ENCODE results near the gene BUD31. TPM values are rescaled to one million over a fixed set of nuclear protein-coding genes. Genes with fewer than 3 reads are reported as not detected.

BUD31 gene
- 83.1 TPM for polyA plus RNA-seq (2013)

DNA sequence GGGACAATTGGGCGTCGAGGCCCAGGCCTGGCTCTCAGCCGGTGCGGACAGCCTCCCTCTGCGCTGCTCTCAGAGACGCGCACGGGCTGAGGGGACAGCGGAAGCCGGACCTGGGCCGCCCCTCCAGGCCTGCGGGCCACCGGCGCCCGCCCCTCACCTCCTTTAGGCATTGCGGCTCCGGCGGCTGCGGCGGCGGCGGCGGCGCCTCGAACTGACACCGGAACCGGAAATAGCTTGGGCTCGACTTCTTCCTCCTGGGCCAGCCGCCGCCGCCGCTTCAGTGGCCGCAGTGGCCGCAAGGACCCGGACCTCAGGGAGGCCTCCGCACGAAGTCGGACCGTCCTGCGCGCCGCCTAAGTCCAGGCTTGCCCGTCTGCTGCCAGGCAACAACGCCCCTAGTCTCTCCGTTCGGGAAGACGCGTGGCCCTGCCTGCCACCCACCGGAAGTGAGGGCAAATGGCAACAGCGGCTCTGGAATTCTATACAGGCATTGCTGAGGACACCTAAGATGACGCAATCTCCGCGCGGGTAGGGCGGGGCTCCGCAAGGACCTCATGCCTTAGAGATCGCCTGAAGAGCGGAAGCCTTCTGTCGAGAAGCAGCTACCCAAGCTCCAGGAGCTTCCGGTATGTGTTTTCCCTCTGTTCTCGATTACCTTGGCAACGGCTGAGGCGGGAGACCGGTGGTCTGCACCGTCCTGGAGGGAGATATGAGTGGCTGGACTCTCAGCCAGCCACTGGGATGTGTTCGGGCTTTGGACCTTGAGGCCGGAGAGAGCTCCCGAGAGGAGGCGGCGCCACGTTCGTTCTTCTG lies at the start of gene BUD31, which contains the start of gene PDAP1:
Gene BUD31, plus strand, starts transcription at position 591 of the 813 bp plus-strand sequence. CDS start 2,124 bp downstream, outside the sequence.
Gene PDAP1, minus strand, starts transcription at position 219 of the 813 bp plus-strand sequence. Its CDS starts 49 bp downstream, at position 170.
- Histone ChIP-seq H3K4me1 (ENCODE audit: control extremely low read depth in 1 of 4, control insufficient read depth in 4 of 4, insufficient read depth in 4 of 4, low read length in 3 of 4) (peaks cover 22 to 33% (median 32%) of the 10 kb centered on the region in 4 experiments), H3K27ac (ENCODE audit: insufficient read depth in 1 of 2, low read depth in 1 of 2, low read length in 2 of 2, poor library complexity in 1 of 2, severe bottlenecking in 2 of 2) (peak within 1 kb of the TSS; percentile 96 to 99), H3K36me3 (ENCODE audit: control insufficient read depth in 4 of 4, insufficient read depth in 4 of 4, low read length in 3 of 4) (peaks cover 13 to 45% (median 28%) of the 10 kb centered on the region in 4 experiments), H3K27me3 (replicated peaks in 2 of 5; ENCODE audit: control insufficient read depth in 4 of 5, insufficient read depth in 5 of 5, low read length in 4 of 5) (no peaks in the 10 kb centered on the region), H3K4me3 (ENCODE audit: control insufficient read depth in 1 of 7, extremely low read depth in 1 of 7, insufficient read depth in 4 of 7, low read depth in 2 of 7, low read length in 6 of 7) (peak within 1 kb of the TSS; percentile 82 to 99 (median 94)), H3K9me3 (ENCODE audit: control extremely low read depth in 1 of 5, control insufficient read depth in 4 of 5, insufficient read depth in 2 of 5, low read depth in 1 of 5, low read length in 4 of 5) (no peaks in the 10 kb centered on the region)
- WGBS (ENCODE audit: insufficient coverage): under 1% methylated on average over 61 of the region's 72 CpGs
- DNase-seq: peak; percentile 96 to 98 (median 98)
- ChIA-PET POLR2A (interaction anchor here (0.5 to 2.0 kb wide), 9 partner anchors 12 to 721 kb away, joined by 3 to 7 read pairs (median 4); partner anchors contain the start of genes CPSF4, PTCD1 and ZNF394), CTCF (interaction anchor here (0.9 to 2.3 kb wide), 8 partner anchors 11 to 47 kb away, joined by 3 to 10 read pairs (median 4); partner anchors contain the start of gene PTCD1)

DNA sequence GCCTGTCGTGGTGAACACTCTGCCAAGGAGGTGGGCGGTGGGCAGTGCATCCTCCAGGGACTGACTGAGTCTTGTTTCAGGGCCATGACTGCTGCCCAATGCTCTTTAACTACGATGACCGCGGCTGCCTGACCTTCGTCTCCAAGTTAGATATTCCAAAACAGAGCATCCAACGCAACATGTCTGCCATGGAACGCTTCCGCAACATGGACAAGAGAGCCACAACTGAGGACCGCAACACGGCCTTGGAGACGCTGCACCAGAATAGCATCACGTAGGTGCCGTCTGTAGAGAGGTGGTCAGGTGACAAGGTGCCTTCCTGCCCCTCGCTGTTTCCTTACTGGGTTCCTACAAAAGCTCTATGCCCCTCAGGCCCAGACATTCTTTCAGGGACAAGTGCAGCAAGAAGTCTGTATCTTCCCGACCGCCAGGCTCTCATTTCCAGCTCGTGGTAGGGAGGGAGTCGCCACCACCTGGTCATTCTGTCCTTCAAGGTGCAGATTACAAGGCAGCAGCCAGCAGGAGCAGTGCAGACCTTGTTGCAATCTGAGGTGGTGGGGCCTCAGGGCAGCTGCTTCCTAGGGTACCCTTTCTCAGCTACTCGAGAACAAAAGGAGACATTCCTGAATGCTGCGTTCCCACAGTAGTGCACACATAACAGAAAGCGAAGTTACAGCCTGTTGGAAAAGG lies 49.2 kb upstream of the BUD31 start:
- no peaks in the 10 kb centered on the region for H3K27me3 ChIP-seq (replicated peaks in 2 of 5; ENCODE audit: control insufficient read depth in 4 of 5, insufficient read depth in 5 of 5, low read length in 4 of 5)
- ChIA-PET CTCF (interaction anchor here (1.3 to 1.5 kb wide), 3 partner anchors 15 to 28 kb away, joined by 3 to 4 read pairs (median 4); no protein-coding TSS in a partner anchor), POLR2A (no interaction called here)
- H3K9me3 ChIP-seq (ENCODE audit: control extremely low read depth in 1 of 5, control insufficient read depth in 4 of 5, insufficient read depth in 2 of 5, low read depth in 1 of 5, low read length in 4 of 5): no peaks in the 10 kb centered on the region
- no peak overlapping the region for H3K4me3 ChIP-seq (ENCODE audit: control insufficient read depth in 1 of 7, extremely low read depth in 1 of 7, insufficient read depth in 4 of 7, low read depth in 2 of 7, low read length in 6 of 7)
- H3K27ac ChIP-seq (ENCODE audit: insufficient read depth in 1 of 2, low read depth in 1 of 2, low read length in 2 of 2, poor library complexity in 1 of 2, severe bottlenecking in 2 of 2): no peak overlapping the region
- peaks cover 29 to 72% (median 51%) of the 10 kb centered on the region in 4 experiments for H3K36me3 ChIP-seq (ENCODE audit: control insufficient read depth in 4 of 4, insufficient read depth in 4 of 4, low read length in 3 of 4)
- no peaks in the 10 kb centered on the region for H3K4me1 ChIP-seq (ENCODE audit: control extremely low read depth in 1 of 4, control insufficient read depth in 4 of 4, insufficient read depth in 4 of 4, low read length in 3 of 4)
- no peak for DNase-seq
- 97% methylated on average over 18 of the region's 22 CpGs for WGBS (ENCODE audit: insufficient coverage)

DNA sequence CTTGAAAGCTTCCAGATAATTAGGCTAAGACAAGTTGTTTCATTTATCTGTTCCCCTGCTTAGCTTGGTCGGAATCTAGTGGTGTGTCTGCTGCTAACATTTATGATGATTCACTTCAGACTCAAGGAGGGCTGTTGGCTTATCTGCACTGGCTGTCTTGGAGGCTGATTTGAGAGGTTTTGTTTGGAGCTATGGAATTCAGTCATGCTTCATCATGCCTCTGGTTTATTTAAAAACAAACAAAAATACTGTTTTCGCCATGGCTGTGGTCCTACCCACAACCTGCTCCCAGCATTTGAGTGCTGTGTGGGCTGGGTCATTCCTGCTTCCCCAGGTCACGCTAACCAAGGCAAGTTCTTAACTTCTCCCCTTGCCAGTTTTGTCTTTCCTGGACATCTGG lies 46.0 kb upstream of the BUD31 start:
- no peak for DNase-seq
- Histone ChIP-seq H3K9me3 (ENCODE audit: control extremely low read depth in 1 of 5, control insufficient read depth in 4 of 5, insufficient read depth in 2 of 5, low read depth in 1 of 5, low read length in 4 of 5) (no peaks in the 10 kb centered on the region), H3K27me3 (replicated peaks in 2 of 5; ENCODE audit: control insufficient read depth in 4 of 5, insufficient read depth in 5 of 5, low read length in 4 of 5) (no peaks in the 10 kb centered on the region), H3K4me1 (ENCODE audit: control extremely low read depth in 1 of 4, control insufficient read depth in 4 of 4, insufficient read depth in 4 of 4, low read length in 3 of 4) (no peaks in the 10 kb centered on the region), H3K4me3 (ENCODE audit: control insufficient read depth in 1 of 7, extremely low read depth in 1 of 7, insufficient read depth in 4 of 7, low read depth in 2 of 7, low read length in 6 of 7) (no peak overlapping the region), H3K27ac (ENCODE audit: insufficient read depth in 1 of 2, low read depth in 1 of 2, low read length in 2 of 2, poor library complexity in 1 of 2, severe bottlenecking in 2 of 2) (no peak overlapping the region), H3K36me3 (ENCODE audit: control insufficient read depth in 4 of 4, insufficient read depth in 4 of 4, low read length in 3 of 4) (peaks cover 32 to 73% (median 53%) of the 10 kb centered on the region in 4 experiments)
- ChIA-PET POLR2A (no interaction called here), CTCF (interaction anchor here (1.0 to 3.1 kb wide), 4 partner anchors 10 to 47 kb away, joined by 3 to 14 read pairs (median 6); partner anchors contain the start of genes BUD31 and PDAP1)
- 100% methylated on average over 1 of the region's 3 CpGs for WGBS (ENCODE audit: insufficient coverage)

DNA sequence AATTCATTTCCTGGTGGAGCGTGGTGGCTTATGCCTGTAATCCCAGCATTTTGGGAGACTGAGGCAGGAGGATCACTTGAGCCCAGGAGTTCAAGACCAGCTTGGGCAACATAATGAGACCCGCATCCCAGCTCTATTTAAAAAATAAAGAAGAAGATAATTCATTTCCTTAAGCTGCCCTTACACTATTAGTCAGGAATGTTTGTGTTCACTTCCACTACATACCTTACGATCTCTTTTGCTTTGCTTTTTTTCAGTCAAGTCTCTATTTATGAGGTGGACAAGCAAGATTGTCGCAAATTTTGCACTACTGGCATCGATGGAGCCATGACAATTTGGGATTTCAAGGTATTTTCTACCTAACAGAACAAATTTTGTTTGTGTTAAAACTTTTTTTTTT lies 45.5 kb upstream of the BUD31 start:
- DNase-seq: no peak
- no peaks in the 10 kb centered on the region for H3K4me1 ChIP-seq (ENCODE audit: control extremely low read depth in 1 of 4, control insufficient read depth in 4 of 4, insufficient read depth in 4 of 4, low read length in 3 of 4)
- WGBS (ENCODE audit: insufficient coverage): 100% methylated on average over 3 of the region's 5 CpGs
- H3K27me3 ChIP-seq (replicated peaks in 2 of 5; ENCODE audit: control insufficient read depth in 4 of 5, insufficient read depth in 5 of 5, low read length in 4 of 5): no peaks in the 10 kb centered on the region
- peaks cover 28 to 68% (median 49%) of the 10 kb centered on the region in 4 experiments for H3K36me3 ChIP-seq (ENCODE audit: control insufficient read depth in 4 of 4, insufficient read depth in 4 of 4, low read length in 3 of 4)
- H3K9me3 ChIP-seq (ENCODE audit: control extremely low read depth in 1 of 5, control insufficient read depth in 4 of 5, insufficient read depth in 2 of 5, low read depth in 1 of 5, low read length in 4 of 5): no peaks in the 10 kb centered on the region
- CTCF ChIA-PET: interaction anchor here (1.0 to 3.1 kb wide), 4 partner anchors 10 to 46 kb away, joined by 3 to 14 read pairs (median 6); partner anchors contain the start of genes BUD31 and PDAP1
- H3K4me3 ChIP-seq (ENCODE audit: control insufficient read depth in 1 of 7, extremely low read depth in 1 of 7, insufficient read depth in 4 of 7, low read depth in 2 of 7, low read length in 6 of 7): no peak overlapping the region
- POLR2A ChIA-PET: no interaction called here
- H3K27ac ChIP-seq (ENCODE audit: insufficient read depth in 1 of 2, low read depth in 1 of 2, low read length in 2 of 2, poor library complexity in 1 of 2, severe bottlenecking in 2 of 2): no peak overlapping the region

DNA sequence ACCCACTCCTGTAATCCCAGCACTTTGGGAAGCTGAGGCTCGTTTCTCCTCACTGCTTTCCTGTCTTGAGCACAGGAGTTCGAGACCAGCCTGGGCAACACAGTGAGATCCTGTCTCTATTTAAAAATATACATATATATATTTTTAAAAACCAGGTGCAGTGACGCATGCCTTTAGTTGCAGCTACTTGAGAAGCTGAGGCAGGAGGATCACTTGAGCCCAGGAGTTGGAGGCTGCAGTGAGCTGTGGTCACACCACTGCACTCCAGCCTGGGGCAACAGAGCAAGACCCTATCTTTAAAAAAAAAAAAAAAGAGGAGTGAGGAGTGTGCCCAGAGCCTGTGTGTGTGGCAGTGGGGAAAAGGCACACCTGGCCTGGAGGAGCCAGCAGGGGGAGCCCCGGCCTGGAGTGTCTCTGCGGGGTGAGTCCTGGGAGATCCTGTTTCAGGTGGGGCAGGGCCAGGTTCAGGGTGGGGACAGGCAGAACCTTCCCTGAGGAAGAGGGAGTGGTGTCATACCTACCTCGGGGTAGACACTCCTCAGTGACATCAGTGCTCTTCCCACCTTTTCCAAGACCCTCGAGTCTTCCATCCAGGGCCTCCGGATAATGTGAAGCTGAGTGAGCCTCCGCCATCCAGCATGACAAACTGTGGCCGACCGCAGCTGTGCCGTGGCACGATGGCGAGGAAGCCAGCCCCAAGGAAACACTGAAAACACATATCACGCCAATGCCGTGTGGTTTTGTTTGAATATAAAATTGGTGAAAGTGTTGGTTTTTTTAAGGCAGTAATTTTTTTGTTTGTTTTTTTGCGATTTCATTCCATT lies 43.2 kb upstream of the BUD31 start:
- 83% methylated on average over 11 of the region's 17 CpGs for WGBS (ENCODE audit: insufficient coverage)
- Histone ChIP-seq H3K9me3 (ENCODE audit: control extremely low read depth in 1 of 5, control insufficient read depth in 4 of 5, insufficient read depth in 2 of 5, low read depth in 1 of 5, low read length in 4 of 5) (no peaks in the 10 kb centered on the region), H3K36me3 (ENCODE audit: control insufficient read depth in 4 of 4, insufficient read depth in 4 of 4, low read length in 3 of 4) (peaks cover 24 to 55% (median 40%) of the 10 kb centered on the region in 4 experiments), H3K4me1 (ENCODE audit: control extremely low read depth in 1 of 4, control insufficient read depth in 4 of 4, insufficient read depth in 4 of 4, low read length in 3 of 4) (peaks cover 0 to 15% (median 3%) of the 10 kb centered on the region in 4 experiments), H3K27ac (ENCODE audit: insufficient read depth in 1 of 2, low read depth in 1 of 2, low read length in 2 of 2, poor library complexity in 1 of 2, severe bottlenecking in 2 of 2) (no peak overlapping the region), H3K27me3 (replicated peaks in 2 of 5; ENCODE audit: control insufficient read depth in 4 of 5, insufficient read depth in 5 of 5, low read length in 4 of 5) (no peaks in the 10 kb centered on the region), H3K4me3 (ENCODE audit: control insufficient read depth in 1 of 7, extremely low read depth in 1 of 7, insufficient read depth in 4 of 7, low read depth in 2 of 7, low read length in 6 of 7) (no peak overlapping the region)
- CTCF ChIA-PET: interaction anchor here (0.6 to 4.0 kb wide), 14 partner anchors 10 to 44 kb away, joined by 3 to 24 read pairs (median 4); partner anchors contain the start of genes BUD31 and PDAP1
- peak in 2 of 3 donors; percentile 41 to 48 for DNase-seq
- POLR2A ChIA-PET: no interaction called here

DNA sequence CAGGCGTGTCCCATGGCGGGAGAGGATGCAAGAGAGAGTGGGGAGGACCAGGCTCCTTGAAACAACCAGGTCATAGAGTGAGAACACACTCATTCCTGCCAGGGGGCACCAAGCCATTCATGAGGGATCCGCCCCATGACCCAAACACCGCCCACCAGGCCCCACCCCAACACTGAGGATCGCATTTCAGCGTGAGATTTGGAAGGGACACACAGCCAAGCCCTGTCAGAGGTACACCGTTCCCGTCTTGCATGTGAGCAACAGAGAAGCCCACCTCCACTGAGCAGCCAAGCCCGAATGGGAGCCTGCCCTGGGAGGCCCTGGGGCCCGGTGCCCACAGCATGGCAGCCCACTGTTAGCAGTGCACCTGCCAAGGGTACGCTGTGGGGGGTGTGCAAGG lies 42.1 kb upstream of the BUD31 start:
- Histone ChIP-seq H3K4me1 (ENCODE audit: control extremely low read depth in 1 of 4, control insufficient read depth in 4 of 4, insufficient read depth in 4 of 4, low read length in 3 of 4) (peaks cover 0 to 18% (median 3%) of the 10 kb centered on the region in 4 experiments), H3K4me3 (ENCODE audit: control insufficient read depth in 1 of 7, extremely low read depth in 1 of 7, insufficient read depth in 4 of 7, low read depth in 2 of 7, low read length in 6 of 7) (no peak overlapping the region), H3K9me3 (ENCODE audit: control extremely low read depth in 1 of 5, control insufficient read depth in 4 of 5, insufficient read depth in 2 of 5, low read depth in 1 of 5, low read length in 4 of 5) (no peaks in the 10 kb centered on the region), H3K36me3 (ENCODE audit: control insufficient read depth in 4 of 4, insufficient read depth in 4 of 4, low read length in 3 of 4) (peaks cover 17 to 46% (median 33%) of the 10 kb centered on the region in 4 experiments), H3K27me3 (replicated peaks in 2 of 5; ENCODE audit: control insufficient read depth in 4 of 5, insufficient read depth in 5 of 5, low read length in 4 of 5) (no peaks in the 10 kb centered on the region), H3K27ac (ENCODE audit: insufficient read depth in 1 of 2, low read depth in 1 of 2, low read length in 2 of 2, poor library complexity in 1 of 2, severe bottlenecking in 2 of 2) (no peak overlapping the region)
- DNase-seq: no peak
- WGBS (ENCODE audit: insufficient coverage): 95% methylated on average over 9 of the region's 11 CpGs
- POLR2A ChIA-PET: no interaction called here
- CTCF ChIA-PET: interaction anchor here (0.8 to 4.0 kb wide), 7 partner anchors 14 to 49 kb away, joined by 3 to 24 read pairs (median 8); no protein-coding TSS in a partner anchor

Data from common myeloid progenitor, CD34-positive (primary cell).